A549 (cell line): ENCODE results near the gene POLR1C.

Experiments used
- BCL3 ChIP-seq: fragments of >200 bp; sonication (Bioruptor Twin); formaldehyde crosslinking; IDR thresholded peaks from 3 replicates; pipeline ENCODE4 v1.6.1; 2016
- CEBPB ChIP-seq, 2 experiments: fragments of >200 bp in 1 of 2; sonication (Bioruptor Twin) in 1 of 2; formaldehyde crosslinking in 1 of 2; IDR thresholded peaks; 2 replicates each; pipeline ENCODE4 v1.6.1; 2012 to 2016
- CTCF ChIP-seq: fragments of >200 bp; sonication (Bioruptor Twin); formaldehyde crosslinking; IDR thresholded peaks from 3 replicates; pipeline ENCODE4 v1.5.1; 2016
- E2F6 ChIP-seq: IDR thresholded peaks from 2 replicates; pipeline ENCODE4 v1.6.1; 2012; ENCODE audit warnings: low read depth, borderline replicate concordance
- ELK1 ChIP-seq: fragments of 150-350 bp; IDR thresholded peaks from 2 replicates; pipeline ENCODE4 v1.6.1; 2014; ENCODE audit warnings: low read depth, mild to moderate bottlenecking, low read length
- KDM5A ChIP-seq: fragments of 200-600 bp; sonication (generic); IDR thresholded peaks from 2 replicates; pipeline ENCODE4 v1.6.1; 2016; ENCODE audit warnings: antibody characterized with exemption, mild to moderate bottlenecking
- NR3C1 ChIP-seq: fragments of >200 bp; sonication (Bioruptor Twin); formaldehyde crosslinking; IDR thresholded peaks from 3 replicates; pipeline ENCODE4 v1.6.1; 2017
- POLR2A ChIP-seq: IDR thresholded peaks from 2 replicates; pipeline ENCODE4 v1.6.1; 2012; ENCODE audit warnings: mild to moderate bottlenecking, low read length
- POLR2AphosphoS2 ChIP-seq: conservative IDR thresholded peaks from 2 replicates; pipeline ENCODE4 v1.6.1; 2012; ENCODE audit warnings: low read length, improper control_type of control experiment, inconsistent platforms

- TF ChIP-seq ELK1 (no peak), CTCF (no peak), KDM5A (no peak), NR3C1 (no peak), POLR2A (no peak), CEBPB (IDR thresholded peaks at IDR 0.05) (no peak), E2F6 (no peak), POLR2AphosphoS2 (no peak), BCL3 (no peak)
Observed at GRCh38 chr6:43547222-43547621, 30.3 kb downstream of the POLR1C start.
